B cell (primary cell): ENCODE measurements around the gene ADGRD1.

Experiments used
- CTCF ChIP-seq: fragments of 200-600 bp; IDR thresholded peaks from one replicate; pipeline ENCODE4 v1.8.0; 2022; ENCODE audit warnings: antibody characterized with exemption, mild to moderate bottlenecking
- EZH2 ChIP-seq: IDR thresholded peaks from 2 replicates; pipeline ENCODE4 v1.6.1; 2012; ENCODE audit warnings: borderline replicate concordance, low read depth, mild to moderate bottlenecking, moderate library complexity, low read length; ENCODE audit not compliant: insufficient read depth, poor library complexity, severe bottlenecking

GRCh38 chr12:130949806-130950205 lies 3.9 kb upstream of the ADGRD1 start:
- no peak for TF ChIP-seq CTCF
- no peak for TF ChIP-seq EZH2
